ENCODE data around the gene TTC12. TPM values are rescaled to one million over a fixed set of nuclear protein-coding genes. Genes with fewer than 3 reads are reported as not detected.
A peak's percentile ranks its signal among the peaks of the same experiment; 100 is the strongest.

Gene TTC12
- polyA plus RNA-seq, 4 donors, result 20.1 to 47.5 (median 42.3) TPM

DNA sequence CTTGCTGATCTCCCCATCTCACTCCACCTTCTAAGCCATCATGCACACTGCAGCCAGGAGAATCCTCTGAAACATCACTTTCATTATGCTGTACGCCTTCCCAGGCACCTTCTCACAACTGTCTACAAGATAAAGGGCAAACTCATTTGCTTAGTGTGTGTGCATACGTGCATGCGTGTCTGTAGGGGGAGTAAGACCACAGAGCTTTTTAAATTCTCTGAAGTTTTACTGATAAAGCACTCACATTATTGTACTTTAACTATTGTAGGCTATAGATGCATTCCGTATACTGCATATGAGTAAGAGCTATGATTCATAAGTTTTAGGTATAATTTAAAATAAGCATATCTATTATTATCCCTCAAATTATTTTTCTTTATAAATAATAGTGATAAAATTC is 57.9 kb downstream of the TTC12 start:
- no peak for DNase-seq (ENCODE audit: low read depth in 4 of 4, low spot score in 3 of 4)

DNA sequence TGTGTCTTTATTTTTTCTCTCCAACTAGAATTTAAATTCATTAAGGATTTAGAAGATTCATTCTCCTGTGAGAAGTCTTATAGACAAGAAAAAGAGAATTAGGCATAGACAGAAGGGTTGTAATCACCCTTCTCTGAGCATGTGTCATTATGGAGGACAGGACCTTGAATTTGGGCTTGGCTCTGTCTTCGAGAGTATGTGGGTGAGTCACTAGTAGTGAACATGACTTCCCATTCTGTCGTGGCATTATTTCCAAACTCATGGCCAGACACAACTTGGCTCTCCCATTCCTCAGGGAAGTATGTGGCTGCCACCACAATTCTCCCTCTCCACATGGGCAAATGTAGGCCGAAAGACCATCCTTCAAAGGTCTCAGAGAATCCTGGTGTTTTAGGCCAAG is 58.9 kb downstream of the TTC12 start:
- no peak for DNase-seq (ENCODE audit: low read depth in 4 of 4, low spot score in 3 of 4)

DNA sequence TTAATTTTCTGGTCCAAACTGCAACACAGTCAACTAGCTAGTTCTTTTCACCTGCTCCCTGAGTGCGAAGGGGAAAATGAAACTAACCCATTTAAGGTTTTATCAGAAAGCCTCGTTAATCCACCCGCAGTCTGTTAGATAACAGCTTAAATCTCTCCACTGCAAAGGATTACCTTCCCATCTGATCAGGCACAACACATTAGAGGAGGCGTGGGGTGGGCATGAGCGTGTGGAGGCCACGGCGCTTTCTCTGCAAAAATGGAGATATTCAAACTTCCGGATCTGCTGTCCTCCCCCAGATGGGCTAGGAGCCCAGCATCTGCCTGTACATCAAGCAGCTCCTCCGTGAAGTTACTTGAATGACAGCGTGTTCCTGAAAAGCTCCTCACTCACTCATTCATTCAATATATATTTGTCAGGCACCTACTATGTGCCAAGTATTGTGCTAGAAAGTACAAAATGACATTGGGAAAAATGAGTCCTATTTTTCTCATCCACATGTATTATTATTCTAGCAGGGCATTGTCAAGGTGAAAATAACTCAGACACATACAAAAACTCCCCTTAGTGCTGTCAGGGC is 59.7 kb downstream of the TTC12 start:
- no peak for DNase-seq (ENCODE audit: low read depth in 4 of 4, low spot score in 3 of 4)

DNA sequence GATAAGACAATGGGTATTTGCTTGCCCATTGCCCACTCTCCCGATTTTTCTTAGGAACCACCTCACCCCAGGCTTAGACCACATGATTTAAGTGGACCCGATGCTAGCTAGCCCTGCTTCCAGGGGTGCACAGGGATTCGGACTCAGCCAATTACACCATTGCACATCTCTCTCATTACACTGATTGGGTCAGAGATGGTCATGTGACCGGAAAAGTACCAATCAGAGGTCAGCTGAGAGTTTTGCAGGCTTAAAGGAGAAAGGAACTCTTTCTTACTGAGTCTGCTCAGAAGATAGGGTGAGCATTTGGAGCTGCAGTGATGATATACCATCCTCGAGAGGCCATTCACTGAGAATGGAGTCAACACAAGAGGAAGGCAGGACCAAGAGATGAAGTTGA is 61.0 kb downstream of the TTC12 start:
- DNase-seq (ENCODE audit: low read depth in 4 of 4, low spot score in 3 of 4), result no peak

DNA sequence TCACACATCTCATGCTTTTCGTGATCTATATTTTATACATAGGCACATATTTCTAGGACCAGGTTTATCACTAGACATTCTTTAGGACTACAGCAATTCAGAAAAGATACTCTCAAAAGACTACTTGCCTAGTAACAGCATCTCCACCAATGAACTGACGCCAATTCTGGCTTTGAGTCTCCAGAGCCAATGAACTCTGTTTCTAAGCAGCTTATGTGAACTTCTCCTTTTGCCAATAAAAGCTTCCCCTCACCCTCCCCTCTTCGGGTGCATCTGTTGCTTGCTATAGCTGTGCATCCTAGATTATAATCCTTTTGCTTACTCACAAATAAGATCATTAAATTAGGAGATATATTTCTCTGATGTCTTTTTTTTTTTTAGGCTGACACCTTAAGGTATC is 61.8 kb downstream of the TTC12 start:
- no peak for DNase-seq (ENCODE audit: low read depth in 4 of 4, low spot score in 3 of 4)

DNA sequence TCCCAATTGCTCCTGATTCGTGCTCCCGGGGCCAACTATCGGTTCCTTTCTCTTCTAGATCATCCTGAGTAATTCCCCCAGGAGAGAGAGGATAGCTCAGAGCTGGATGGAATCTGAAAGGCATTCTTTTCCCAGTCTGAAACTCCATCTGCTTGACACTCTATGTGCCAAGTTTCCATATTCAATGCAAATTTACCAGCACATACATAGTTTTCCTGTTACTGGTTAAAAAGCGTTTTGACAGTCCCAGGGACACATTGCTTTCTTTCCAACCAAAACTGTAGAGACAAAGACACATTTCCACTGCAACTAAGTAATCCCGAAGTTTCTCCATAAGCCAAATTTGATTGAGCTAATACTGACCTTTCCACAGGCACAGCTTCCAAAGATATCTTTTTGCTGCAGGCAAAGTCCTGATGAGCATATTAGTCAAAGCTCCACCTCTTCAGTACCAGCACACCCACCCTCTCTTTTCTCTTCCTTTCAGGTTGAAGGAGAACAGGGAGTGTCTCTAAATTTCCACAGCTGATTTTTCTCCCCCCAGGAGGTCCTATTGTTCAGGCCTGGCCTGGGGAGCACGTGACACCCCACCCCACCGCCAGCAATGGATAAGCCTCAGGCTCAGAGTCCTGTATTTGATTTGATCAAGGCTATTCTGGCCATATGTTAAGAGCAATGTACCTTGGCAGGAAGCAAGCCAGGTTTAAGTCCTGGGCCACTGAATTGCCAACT is 63.5 kb downstream of the TTC12 start:
- no peak for DNase-seq (ENCODE audit: low read depth in 4 of 4, low spot score in 3 of 4)

DNA sequence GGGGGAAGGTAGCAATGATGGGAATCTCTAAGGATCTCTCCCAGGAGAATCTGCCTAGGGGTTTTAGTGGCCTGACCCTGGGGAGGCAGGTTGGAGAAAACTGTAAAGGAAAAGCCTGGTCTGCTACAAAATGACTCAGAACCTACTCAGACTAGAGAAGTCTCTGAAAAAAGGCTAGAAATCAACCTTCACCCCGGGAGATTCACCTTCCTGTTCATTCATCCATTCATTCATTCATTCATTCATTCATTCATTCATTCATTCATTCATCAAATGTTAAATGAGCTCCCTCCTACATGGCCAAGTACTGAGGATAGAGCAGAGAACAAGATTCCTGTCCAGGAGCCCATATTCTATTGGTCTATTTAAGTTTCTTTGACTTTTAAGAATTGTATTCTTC is 64.3 kb downstream of the TTC12 start:
- no peak for DNase-seq (ENCODE audit: low read depth in 4 of 4, low spot score in 3 of 4)

DNA sequence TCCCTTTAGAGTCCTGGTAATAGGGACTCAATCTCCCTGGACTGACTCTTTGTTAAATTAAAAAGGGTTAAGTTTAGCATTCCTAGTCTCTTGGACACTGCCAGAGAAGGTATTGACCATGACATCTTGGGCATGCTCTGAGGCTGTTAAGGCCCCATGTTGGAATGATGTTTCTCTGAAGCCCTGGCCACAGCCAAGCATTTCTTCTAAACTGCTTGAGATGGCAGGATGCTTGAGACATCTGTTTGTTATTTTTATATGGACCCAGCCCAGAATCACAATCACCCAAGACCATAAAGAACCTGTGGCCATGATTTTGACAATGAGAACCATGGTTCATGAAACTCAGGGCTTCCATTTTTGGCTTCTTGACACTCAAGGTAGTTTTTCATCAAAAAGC is 67.7 kb downstream of the TTC12 start:
- DNase-seq (ENCODE audit: low read depth in 4 of 4, low spot score in 3 of 4), result no peak

DNA sequence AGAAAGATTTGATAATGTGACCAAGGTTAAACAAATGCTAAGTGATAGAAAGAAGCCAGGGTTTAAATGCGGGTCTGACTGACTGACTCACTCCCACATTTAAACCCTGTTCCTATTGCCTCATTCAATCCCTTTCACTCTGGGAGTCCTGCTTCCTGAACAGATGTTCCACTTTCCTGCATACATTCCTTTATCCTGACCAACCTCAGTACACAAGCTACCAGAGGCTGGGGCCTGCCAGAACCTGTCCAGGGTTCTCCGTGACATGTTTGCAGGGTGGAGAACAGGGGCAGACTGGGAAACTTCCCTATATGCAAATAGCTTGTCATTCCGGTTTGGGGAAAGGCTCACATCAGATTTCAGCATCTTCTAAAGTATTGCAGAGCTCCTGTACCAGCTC is 70.2 kb downstream of the TTC12 start:
- DNase-seq (ENCODE audit: low read depth in 4 of 4, low spot score in 3 of 4), result no peak

DNA sequence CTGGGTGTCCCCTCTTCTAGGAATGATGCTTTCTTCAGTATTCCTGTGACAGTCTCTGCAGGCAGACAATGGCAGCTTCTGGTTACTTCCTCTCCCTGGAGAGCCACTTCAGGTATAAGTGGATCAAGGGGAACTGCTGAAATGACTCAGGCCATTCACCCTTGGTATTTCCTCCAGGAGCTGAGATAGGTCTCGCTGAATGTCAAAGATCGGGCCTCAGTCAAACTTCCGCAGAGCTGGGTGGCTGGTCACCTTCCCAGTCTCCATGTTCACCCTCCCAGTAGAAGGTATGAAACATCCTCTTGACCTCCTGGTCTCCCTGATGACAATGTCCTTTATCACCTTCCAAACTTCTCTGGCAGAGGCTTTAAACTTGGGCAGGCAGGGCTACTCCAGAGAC is 71.4 kb downstream of the TTC12 start:
- no peak for DNase-seq (ENCODE audit: low read depth in 4 of 4, low spot score in 3 of 4)

DNA sequence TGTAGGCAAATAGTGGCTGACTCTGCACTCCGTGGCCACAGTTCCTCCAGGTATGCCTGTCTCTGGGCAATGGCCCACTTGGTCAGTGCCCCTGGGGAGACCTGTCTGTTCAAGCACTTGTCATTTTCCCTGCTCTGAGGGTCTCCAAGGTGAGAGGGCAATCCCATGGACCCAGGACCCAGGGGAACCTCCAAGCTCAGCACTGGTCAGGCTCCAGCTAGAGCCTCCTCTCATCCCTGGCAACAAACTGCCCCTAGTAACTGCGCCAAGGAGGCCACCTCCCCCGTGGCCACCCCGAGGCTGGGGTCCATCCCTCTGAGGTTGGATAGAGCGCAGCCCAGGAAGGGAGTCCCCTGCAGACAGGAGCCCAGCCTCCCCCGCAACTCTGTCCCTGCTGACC is 72.5 kb downstream of the TTC12 start:
- no peak for DNase-seq (ENCODE audit: low read depth in 4 of 4, low spot score in 3 of 4)

DNA sequence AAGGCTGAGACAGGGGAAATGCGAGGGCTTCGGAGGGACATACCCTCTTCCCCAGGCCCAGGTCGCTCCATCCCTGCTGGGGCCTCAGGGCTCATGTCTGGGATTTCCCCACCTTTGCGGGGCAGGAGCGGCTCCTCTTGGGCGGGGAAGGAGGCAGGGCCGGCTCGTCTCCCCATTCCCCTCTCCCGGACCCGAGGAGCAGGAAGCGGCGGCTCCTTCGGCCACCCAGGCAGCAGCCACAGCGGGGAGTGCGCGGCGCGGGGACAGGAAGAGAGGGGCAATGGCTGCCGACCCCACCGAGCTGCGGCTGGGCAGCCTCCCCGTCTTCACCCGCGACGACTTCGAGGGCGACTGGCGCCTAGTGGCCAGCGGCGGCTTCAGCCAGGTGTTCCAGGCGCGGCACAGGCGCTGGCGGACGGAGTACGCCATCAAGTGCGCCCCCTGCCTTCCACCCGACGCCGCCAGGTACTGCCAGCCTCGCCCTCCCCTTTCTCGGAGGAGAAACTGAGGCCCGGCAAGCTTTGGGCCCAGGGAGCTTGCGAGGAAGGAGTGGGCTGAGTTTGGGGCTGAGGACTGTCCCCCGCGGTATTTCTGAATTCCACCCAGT is 73.3 kb downstream of the TTC12 start, which contains the start of gene ANKK1:
TSS of gene ANKK1 (plus strand) at position 175 of the 607 bp plus-strand sequence. CDS start at position 281, 106 bp downstream.
- peak in 1 of 4 donors; percentile 6 for DNase-seq (ENCODE audit: low read depth in 4 of 4, low spot score in 3 of 4)

DNA sequence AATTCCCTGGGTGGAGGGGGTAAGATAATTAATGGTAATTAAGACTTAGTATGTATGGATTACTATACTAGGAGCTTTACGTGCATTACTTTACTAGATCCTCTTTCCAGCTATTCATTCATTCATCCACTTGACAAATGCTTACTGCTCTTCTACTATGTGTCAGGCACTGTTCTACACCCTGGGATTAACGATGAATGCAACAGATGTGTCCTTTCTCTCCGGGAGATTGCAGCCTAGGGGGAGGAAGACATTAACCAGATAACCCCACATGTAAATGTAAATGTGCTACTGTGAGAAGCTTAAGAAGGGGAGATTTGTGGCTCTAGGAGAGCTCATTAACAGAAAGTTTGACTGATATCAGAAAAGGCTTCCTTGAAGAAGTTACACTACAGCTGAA is 74.9 kb downstream of the TTC12 start:
- no peak for DNase-seq (ENCODE audit: low read depth in 4 of 4, low spot score in 3 of 4)

DNA sequence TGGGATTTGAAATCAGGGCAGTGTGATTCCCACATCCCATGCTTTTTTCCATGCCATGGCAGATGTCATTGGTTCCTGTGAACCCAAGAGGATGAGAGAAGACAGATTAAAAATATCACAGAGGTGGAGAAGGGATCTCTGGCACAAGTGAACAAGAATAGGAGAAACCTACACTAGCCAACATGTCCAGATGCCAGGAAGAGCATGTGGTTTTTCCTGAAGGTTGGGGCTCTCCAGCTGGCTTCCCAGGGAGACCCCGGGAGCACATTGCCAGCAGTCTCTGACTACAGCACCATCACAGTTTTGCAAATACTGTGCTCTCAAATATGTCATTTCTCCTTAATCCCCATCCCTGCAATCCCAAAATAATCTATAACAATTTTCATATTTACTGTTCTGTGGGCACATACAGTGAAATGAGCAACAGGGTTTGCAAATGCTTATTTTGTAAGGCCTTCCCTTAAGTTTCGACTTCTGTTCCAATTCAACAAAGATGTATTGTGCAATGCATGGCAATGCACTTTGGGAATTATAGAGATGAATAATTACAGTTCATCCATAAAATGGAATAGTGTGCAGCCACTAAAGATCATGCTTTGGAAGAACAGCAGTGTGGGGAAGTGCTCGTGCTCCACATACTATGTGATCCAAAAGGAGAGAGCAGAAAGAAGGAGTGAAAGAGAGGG is 78.0 kb downstream of the TTC12 start:
- no peak for DNase-seq (ENCODE audit: low read depth in 4 of 4, low spot score in 3 of 4)

DNA sequence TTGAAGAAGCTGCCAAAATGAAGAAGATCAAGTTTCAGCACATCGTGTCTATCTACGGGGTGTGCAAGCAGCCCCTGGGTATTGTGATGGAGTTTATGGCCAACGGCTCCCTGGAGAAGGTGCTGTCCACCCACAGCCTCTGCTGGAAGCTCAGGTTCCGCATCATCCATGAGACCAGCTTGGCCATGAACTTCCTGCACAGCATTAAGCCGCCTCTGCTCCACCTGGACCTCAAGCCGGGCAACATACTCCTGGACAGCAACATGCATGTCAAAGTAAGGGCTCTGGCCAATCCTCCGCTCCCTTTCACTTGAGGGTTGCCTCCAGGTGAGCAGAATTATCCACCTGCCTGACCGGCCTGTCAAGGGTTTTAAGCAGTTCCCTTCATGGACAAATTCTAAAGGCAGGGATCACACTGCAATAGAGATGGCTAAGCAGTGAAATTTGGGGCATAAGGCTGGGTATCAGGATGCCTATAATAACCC is 79.2 kb downstream of the TTC12 start:
- no peak for DNase-seq (ENCODE audit: low read depth in 4 of 4, low spot score in 3 of 4)

DNA sequence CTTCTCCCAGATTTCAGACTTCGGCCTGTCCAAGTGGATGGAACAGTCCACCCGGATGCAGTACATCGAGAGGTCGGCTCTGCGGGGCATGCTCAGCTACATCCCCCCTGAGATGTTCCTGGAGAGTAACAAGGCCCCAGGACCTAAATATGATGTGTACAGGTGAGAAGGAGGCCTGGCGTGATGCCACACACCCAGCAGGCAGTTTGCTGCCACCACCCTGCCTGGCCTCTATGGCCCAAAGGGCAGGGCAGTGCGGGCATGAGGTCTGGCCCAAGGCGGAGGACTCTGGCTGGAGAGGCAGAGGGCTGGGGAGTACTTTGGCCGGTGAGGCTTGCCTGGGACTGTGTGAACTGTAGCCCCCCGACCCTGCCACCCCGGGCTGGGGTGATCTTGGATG is 80.5 kb downstream of the TTC12 start:
- DNase-seq (ENCODE audit: low read depth in 4 of 4, low spot score in 3 of 4), result no peak

DNA sequence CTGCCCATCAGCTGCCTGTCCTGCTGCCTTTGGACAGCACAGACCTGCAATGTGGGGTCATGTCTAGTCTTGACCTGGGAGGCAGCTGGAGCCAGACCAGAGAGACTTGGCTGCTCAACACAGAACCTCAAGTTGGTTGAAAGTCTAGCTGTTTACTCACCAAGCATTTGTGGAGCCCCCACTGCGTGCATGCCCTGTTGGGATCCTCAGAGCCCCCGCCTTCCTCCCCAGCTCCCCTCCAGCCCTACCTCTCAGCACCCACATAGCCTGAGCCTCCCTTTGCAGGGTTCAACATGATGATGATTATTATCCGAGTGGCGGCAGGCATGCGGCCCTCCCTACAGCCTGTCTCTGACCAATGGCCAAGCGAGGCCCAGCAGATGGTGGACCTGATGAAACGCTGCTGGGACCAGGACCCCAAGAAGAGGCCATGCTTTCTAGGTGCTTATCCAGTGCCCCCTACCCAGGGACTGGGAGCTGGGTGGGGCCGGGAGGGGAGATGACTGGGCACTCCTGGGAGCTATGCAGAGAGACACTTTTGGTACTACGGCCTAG is 81.5 kb downstream of the TTC12 start:
- no peak for DNase-seq (ENCODE audit: low read depth in 4 of 4, low spot score in 3 of 4)

DNA sequence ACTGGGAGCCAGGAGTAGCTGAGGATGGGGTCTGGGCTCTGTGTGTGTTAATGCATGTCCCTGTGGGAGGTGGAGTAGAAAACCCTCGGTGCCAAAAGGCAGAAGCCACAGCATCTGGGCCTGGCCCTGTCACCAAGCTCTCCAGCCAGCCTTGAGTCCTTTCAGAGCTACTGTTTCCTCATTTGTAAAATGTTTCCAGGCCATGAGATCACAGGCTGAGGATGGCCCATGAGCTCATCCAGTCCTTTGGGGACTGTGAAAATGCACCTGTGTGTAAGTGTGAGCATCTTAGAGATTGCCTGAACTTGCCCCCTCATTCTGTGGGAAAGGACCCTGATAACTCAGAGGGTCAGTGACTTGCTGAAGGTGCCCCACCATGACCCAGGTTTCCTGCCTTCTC is 82.3 kb downstream of the TTC12 start:
- DNase-seq (ENCODE audit: low read depth in 4 of 4, low spot score in 3 of 4), result no peak

DNA sequence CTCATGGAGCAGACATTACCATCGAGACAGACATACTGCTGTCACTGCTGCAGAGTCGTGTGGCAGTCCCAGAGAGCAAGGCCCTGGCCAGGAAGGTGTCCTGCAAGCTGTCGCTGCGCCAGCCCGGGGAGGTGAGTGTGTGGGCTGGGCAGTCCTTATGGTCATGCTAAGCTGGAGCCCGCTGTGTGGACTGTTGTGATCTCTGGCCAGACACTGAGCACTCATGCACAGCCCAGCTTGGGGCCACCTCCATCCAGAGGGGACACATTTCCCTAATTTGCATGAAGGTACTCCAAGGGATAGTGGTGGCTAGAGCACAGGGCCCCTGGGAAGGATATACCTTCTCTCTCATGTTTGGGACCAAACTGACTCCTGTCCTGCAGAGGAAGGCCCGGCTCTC is 82.8 kb downstream of the TTC12 start:
- no peak for DNase-seq (ENCODE audit: low read depth in 4 of 4, low spot score in 3 of 4)

DNA sequence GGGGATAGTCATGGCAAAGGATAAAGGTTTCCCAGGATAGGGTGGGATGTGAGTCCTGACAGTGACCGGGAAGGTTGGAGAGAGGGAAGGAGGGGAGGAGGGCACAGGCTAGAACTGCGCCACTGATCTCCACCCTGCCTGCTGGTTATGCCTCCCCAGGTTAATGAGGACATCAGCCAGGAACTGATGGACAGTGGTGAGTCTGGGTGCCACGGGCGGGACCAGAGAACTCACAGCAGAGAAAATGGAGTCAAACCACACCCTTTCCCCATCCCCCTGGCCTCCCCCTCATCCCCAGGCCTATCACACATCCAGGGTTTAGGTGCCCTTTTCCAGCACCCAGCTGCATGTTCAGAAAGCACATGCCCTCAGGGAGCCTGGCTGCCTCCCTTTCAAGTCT is 83.4 kb downstream of the TTC12 start:
- no peak for DNase-seq (ENCODE audit: low read depth in 4 of 4, low spot score in 3 of 4)
